ENCODE results near the gene FAT1. TPM values are rescaled to one million over a fixed set of nuclear protein-coding genes. Genes with fewer than 3 reads are reported as not detected.

FAT1 gene
- total and polyA plus RNA-seq, 8 donors: 8.2 to 272 (median 60.4) TPM

- peak overlapping the region in 2 of 5 donors; percentile 24 to 45 for H3K27ac ChIP-seq
- H3K4me3 ChIP-seq: peak overlapping the region in 3 of 4 donors; percentile 9 to 25 (median 14)
- H3K27me3 ChIP-seq: peaks cover 0 to 20% (median 0%) of the 10 kb centered on the region in 3 donors
- no peaks in the 10 kb centered on the region for H3K36me3 ChIP-seq
- intact Hi-C loops (cut with DNase I; ENCODE audit: low total_unique reads): no loop called here
- TF ChIP-seq CTCF (IDR thresholded peaks at IDR 0.05): no peak
- TF ChIP-seq EP300 (IDR thresholded peaks at IDR 0.05): no peak
- no peak for TF ChIP-seq POLR2AphosphoS5 (IDR thresholded peaks at IDR 0.05)
- TF ChIP-seq POLR2A (IDR thresholded peaks at IDR 0.05): no peak
- peaks cover 0 to 15% (median 6%) of the 10 kb centered on the region in 4 donors for H3K4me1 ChIP-seq
- no peaks in the 10 kb centered on the region for H3K9me3 ChIP-seq
- WGBS, 5 donors: 28 to 47% (median 38%) methylated on average over 10 of the region's 10 CpGs
- DNase-seq: no peak
Measured at GRCh38 chr4:186569533-186570192, 154.0 kb downstream of the FAT1 start.

DNA sequence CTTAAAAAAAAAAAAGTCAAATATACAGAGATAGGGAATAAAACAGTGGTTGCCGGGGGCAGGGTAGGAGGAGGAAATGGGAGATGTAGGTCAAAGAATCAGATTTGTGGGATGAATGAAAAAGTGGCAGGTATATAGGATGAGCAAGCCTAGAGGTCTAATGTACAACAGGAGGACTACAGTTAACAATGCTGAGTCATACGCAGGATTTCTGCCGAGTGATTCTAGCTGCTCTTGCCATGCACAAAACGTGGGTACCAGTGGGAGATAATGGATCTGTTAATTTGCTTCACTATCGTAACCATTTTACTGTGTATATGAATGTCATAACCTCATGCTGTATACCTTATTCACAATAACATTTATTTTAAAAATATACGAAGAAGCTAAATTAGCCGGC is 157.6 kb downstream of the FAT1 start:
- WGBS, 5 donors: 72 to 87% (median 80%) methylated on average over 7 of the region's 7 CpGs
- Histone ChIP-seq H3K27ac (no peak overlapping the region), H3K27me3 (peaks cover 0 to 16% (median 0%) of the 10 kb centered on the region in 3 donors), H3K4me1 (peaks cover 0 to 14% (median 6%) of the 10 kb centered on the region in 4 donors), H3K9me3 (no peaks in the 10 kb centered on the region), H3K4me3 (no peak overlapping the region), H3K36me3 (no peaks in the 10 kb centered on the region)
- no peak for TF ChIP-seq POLR2A (IDR thresholded peaks at IDR 0.05)
- no peak for TF ChIP-seq EP300 (IDR thresholded peaks at IDR 0.05)
- TF ChIP-seq CTCF (IDR thresholded peaks at IDR 0.05): no peak
- TF ChIP-seq POLR2AphosphoS5 (IDR thresholded peaks at IDR 0.05): no peak
- DNase-seq: no peak
- intact Hi-C loops (cut with DNase I; ENCODE audit: low total_unique reads): no loop called here

GRCh38 chr4:186563761-186564160 is 159.9 kb downstream of the FAT1 start:
- no peak for DNase-seq
- intact Hi-C loops (cut with DNase I; ENCODE audit: low total_unique reads): no loop called here
- Histone ChIP-seq H3K36me3 (no peaks in the 10 kb centered on the region), H3K27me3 (peaks cover 0 to 16% (median 0%) of the 10 kb centered on the region in 3 donors), H3K9me3 (peaks cover 0 to 5% (median 2%) of the 10 kb centered on the region in 4 donors), H3K4me1 (no peaks in the 10 kb centered on the region), H3K4me3 (no peak overlapping the region), H3K27ac (no peak overlapping the region)
- WGBS, 5 donors: 76 to 87% (median 80%) methylated on average over 11 of the region's 11 CpGs
- TF ChIP-seq POLR2AphosphoS5 (IDR thresholded peaks at IDR 0.05) (no peak), EP300 (IDR thresholded peaks at IDR 0.05) (no peak), POLR2A (IDR thresholded peaks at IDR 0.05) (no peak), CTCF (IDR thresholded peaks at IDR 0.05) (no peak)

GRCh38 chr4:186561748-186562147 is 161.9 kb downstream of the FAT1 start:
- Histone ChIP-seq H3K27me3 (peaks cover 0 to 11% (median 0%) of the 10 kb centered on the region in 3 donors), H3K4me3 (no peak overlapping the region), H3K36me3 (no peaks in the 10 kb centered on the region), H3K9me3 (peaks cover 0 to 5% (median 2%) of the 10 kb centered on the region in 4 donors), H3K27ac (no peak overlapping the region), H3K4me1 (no peaks in the 10 kb centered on the region)
- no peak for DNase-seq
- intact Hi-C loops (cut with DNase I; ENCODE audit: low total_unique reads): no loop called here
- TF ChIP-seq EP300 (IDR thresholded peaks at IDR 0.05) (no peak), CTCF (IDR thresholded peaks at IDR 0.05) (no peak), POLR2AphosphoS5 (IDR thresholded peaks at IDR 0.05) (no peak), POLR2A (IDR thresholded peaks at IDR 0.05) (no peak)
- WGBS, 5 donors: 81 to 90% (median 86%) methylated on average over 1 of the region's 1 CpG
